SK-N-SH treated with all-trans-retinoic acid at 6 μM for 48 hours (cell line): ENCODE data around the gene LINS1.

Experiments
- ATAC-seq: fragments of 200-7000 bp; cut with Tn5 transposase; 3 replicates; pipeline ENCODE4 v1.9.1; 2020; ENCODE audit warnings: mild to moderate bottlenecking, moderate library complexity
- ARNTL ChIP-seq: fragments of 450-650 bp; formaldehyde crosslinking; IDR thresholded peaks from 2 replicates; pipeline ENCODE4 v1.5.0; 2020; ENCODE audit warnings: low read depth, mild to moderate bottlenecking, moderate library complexity, borderline replicate concordance
- GLIS3 ChIP-seq: fragments of 250-450 bp; sonication (Bioruptor Pico); IDR thresholded peaks from 2 replicates; pipeline ENCODE4 v1.5.0; 2020; ENCODE audit warnings: mild to moderate bottlenecking, moderate library complexity
- OSR1 ChIP-seq: fragments of 250-450 bp; sonication (Bioruptor Pico); IDR thresholded peaks from 2 replicates; pipeline ENCODE4 v1.8.0; 2022; ENCODE audit warnings: moderate library complexity, mild to moderate bottlenecking, inconsistent platforms
- PATZ1 ChIP-seq: fragments of 250-450 bp; sonication (Bioruptor Pico); IDR thresholded peaks from 2 replicates; pipeline ENCODE4 v1.8.0; 2020; ENCODE audit warnings: mild to moderate bottlenecking, moderate library complexity, borderline replicate concordance
- PPARA ChIP-seq: fragments of 250-450 bp; sonication (Bioruptor Pico); IDR thresholded peaks from 2 replicates; pipeline ENCODE4 v1.5.0; 2020; ENCODE audit warnings: mild to moderate bottlenecking, borderline replicate concordance
- RARB ChIP-seq: fragments of 250-450 bp; sonication (Bioruptor Pico); IDR thresholded peaks from 2 replicates; pipeline ENCODE4 v1.8.0; 2021; ENCODE audit warnings: mild to moderate bottlenecking, moderate library complexity
- SNAI2 ChIP-seq: fragments of 250-450 bp; sonication (Bioruptor Pico); IDR thresholded peaks from 2 replicates; pipeline ENCODE4 v1.5.0; 2020; ENCODE audit warnings: mild to moderate bottlenecking, moderate library complexity
- TCF4 ChIP-seq: fragments of 250-450 bp; sonication (Bioruptor Pico); IDR thresholded peaks from 2 replicates; pipeline ENCODE4 v1.8.0; 2021; ENCODE audit warnings: mild to moderate bottlenecking, moderate library complexity, borderline replicate concordance
- TOX ChIP-seq: fragments of 250-450 bp; sonication (Bioruptor Pico); IDR thresholded peaks from 2 replicates; pipeline ENCODE4 v1.8.0; 2021; ENCODE audit warnings: mild to moderate bottlenecking, moderate library complexity, borderline replicate concordance
- TSHZ2 ChIP-seq: fragments of 250-450 bp; sonication (Bioruptor Pico); IDR thresholded peaks from 2 replicates; pipeline ENCODE4 v1.5.0; 2020; ENCODE audit warnings: mild to moderate bottlenecking, moderate library complexity
- ZC3H10 ChIP-seq: fragments of 250-450 bp; sonication (Bioruptor Pico); IDR thresholded peaks from 2 replicates; pipeline ENCODE4 v1.5.1; 2021; ENCODE audit warnings: mild to moderate bottlenecking, moderate library complexity
- ZFP3 ChIP-seq: fragments of 250-450 bp; sonication (Bioruptor Pico); IDR thresholded peaks from 2 replicates; pipeline ENCODE4 v1.5.0; 2020; ENCODE audit warnings: mild to moderate bottlenecking, moderate library complexity
- ZFP30 ChIP-seq: fragments of 450-650 bp; formaldehyde crosslinking; IDR thresholded peaks from 2 replicates; pipeline ENCODE4 v1.5.0; 2022; ENCODE audit warnings: mild to moderate bottlenecking, moderate library complexity
- ZNF565 ChIP-seq: fragments of 450-650 bp; formaldehyde crosslinking; conservative IDR thresholded peaks from 2 replicates; pipeline ENCODE4 v1.5.0; 2020; ENCODE audit warnings: low read depth, mild to moderate bottlenecking, moderate library complexity
- ZNF8 ChIP-seq: fragments of 450-650 bp; formaldehyde crosslinking; IDR thresholded peaks from 2 replicates; pipeline ENCODE4 v1.5.0; 2020; ENCODE audit warnings: mild to moderate bottlenecking, moderate library complexity
- TF ChIP-seq, protein P1 (sequence below): fragments of 250-450 bp; sonication (Bioruptor Pico); IDR thresholded peaks from 2 replicates; pipeline ENCODE4 v1.5.1; 2020; ENCODE audit warnings: low read depth, mild to moderate bottlenecking, moderate library complexity
- TF ChIP-seq, protein P2 (sequence below): fragments of 250-450 bp; sonication (Bioruptor Pico); IDR thresholded peaks from 2 replicates; pipeline ENCODE4 v1.5.1; 2021; ENCODE audit warnings: mild to moderate bottlenecking, moderate library complexity

The LINS1 gene

DNA sequence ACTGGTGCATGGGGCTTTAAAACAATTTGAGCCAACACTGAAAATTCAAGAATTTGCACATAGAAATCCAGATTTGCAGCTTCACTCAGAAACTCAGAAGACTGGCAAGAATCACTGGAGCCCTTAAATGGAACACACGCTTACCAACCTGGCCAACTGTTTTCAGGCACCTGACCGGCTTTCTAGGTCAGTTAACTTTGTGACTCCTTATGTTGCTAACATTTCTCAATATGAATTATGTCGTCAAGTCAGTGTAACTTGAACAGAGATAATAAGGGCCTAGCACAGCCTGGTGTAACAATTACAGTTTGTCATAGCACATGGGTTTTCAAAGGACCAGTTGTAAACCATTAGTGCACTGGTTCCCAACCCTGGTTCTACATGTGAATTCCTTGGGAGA, 80.1 kb downstream of the LINS1 start (continued):
- TF ChIP-seq, protein P1, sequence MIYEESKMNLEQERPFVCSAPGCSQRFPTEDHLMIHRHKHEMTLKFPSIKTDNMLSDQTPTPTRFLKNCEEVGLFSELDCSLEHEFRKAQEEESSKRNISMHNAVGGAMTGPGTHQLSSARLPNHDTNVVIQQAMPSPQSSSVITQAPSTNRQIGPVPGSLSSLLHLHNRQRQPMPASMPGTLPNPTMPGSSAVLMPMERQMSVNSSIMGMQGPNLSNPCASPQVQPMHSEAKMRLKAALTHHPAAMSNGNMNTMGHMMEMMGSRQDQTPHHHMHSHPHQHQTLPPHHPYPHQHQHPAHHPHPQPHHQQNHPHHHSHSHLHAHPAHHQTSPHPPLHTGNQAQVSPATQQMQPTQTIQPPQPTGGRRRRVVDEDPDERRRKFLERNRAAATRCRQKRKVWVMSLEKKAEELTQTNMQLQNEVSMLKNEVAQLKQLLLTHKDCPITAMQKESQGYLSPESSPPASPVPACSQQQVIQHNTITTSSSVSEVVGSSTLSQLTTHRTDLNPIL (CRISPR knock-in tag) = no peak
- TF ChIP-seq RARB (CRISPR knock-in tag) (no peak), ZNF8 (no peak), ZNF565 (CRISPR knock-in tag) (no peak), SNAI2 (CRISPR knock-in tag) (no peak), TOX (CRISPR knock-in tag) (no peak), ZFP30 (CRISPR knock-in tag) (no peak), OSR1 (CRISPR knock-in tag) (no peak), TCF4 (CRISPR knock-in tag) (no peak), GLIS3 (CRISPR knock-in tag) (no peak)

- ATAC-seq = no peak
- TF ChIP-seq ZFP3 (CRISPR knock-in tag) (no peak), PPARA (CRISPR knock-in tag) (no peak), ZC3H10 (CRISPR knock-in tag) (no peak), TSHZ2 (CRISPR knock-in tag) (no peak), PATZ1 (CRISPR knock-in tag) (no peak), OSR1 (CRISPR knock-in tag) (no peak)
Measured at GRCh38 chr15:100520132-100520921, 81.7 kb downstream of the LINS1 start.

GRCh38 chr15:100517846-100518245, 84.1 kb downstream of the LINS1 start:
- no peak for ATAC-seq
- TF ChIP-seq RARB (CRISPR knock-in tag) = no peak
- no peak for TF ChIP-seq TSHZ2 (CRISPR knock-in tag)
- no peak for TF ChIP-seq ARNTL
- TF ChIP-seq, protein P2, sequence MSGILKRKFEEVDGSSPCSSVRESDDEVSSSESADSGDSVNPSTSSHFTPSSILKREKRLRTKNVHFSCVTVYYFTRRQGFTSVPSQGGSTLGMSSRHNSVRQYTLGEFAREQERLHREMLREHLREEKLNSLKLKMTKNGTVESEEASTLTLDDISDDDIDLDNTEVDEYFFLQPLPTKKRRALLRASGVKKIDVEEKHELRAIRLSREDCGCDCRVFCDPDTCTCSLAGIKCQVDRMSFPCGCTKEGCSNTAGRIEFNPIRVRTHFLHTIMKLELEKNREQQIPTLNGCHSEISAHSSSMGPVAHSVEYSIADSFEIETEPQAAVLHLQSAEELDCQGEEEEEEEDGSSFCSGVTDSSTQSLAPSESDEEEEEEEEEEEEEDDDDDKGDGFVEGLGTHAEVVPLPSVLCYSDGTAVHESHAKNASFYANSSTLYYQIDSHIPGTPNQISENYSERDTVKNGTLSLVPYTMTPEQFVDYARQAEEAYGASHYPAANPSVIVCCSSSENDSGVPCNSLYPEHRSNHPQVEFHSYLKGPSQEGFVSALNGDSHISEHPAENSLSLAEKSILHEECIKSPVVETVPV (CRISPR knock-in tag) = no peak
- no peak for TF ChIP-seq GLIS3 (CRISPR knock-in tag)
- TF ChIP-seq TOX (CRISPR knock-in tag) = no peak
